Erythroblast (primary cell): ENCODE results near the gene JAKMIP3.

Source experiments
- GATA1 ChIP-seq: IDR thresholded peaks from 2 replicates; pipeline ENCODE4 v1.6.1; 2011; ENCODE audit warnings: low read depth, mild to moderate bottlenecking, control low read depth, low read length, moderate library complexity
- POLR2A ChIP-seq: IDR thresholded peaks from 2 replicates; pipeline ENCODE4 v1.6.1; 2011; ENCODE audit warnings: mild to moderate bottlenecking, low read length

DNA sequence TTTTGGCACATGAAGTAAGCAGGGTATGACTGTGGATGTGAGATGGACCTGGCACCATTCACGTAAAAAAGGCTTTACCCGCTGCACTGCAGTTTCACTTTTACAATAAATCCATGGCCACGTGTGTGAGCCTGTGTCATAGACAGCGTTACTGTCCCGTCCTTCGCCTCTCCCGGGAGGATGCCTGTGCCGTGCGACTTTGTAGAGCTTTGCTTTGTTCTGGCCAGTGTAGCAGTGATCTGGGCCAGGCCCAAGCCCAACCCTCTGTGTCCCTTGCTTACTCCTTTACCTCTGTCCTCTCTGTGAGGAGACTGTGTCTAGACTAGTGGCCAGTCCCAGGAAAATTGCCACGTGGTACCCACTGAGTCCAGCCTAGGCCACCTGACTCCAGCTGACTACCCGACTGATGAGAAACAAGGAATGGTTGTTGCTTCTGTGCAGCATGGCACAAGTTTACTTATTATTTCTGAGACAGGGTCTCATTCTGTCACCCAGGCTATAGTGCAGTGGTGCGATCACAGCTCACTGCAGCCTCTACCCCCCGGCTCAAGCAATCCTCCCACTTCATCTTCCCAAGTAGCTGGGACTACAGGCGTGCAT is 48.1 kb downstream of the JAKMIP3 start:
- no peak for TF ChIP-seq POLR2A
- TF ChIP-seq GATA1 = no peak
